Body of pancreas (tissue), 4 donors: ENCODE data around the gene PRPSAP1.

Experiments used
- POLR2A ChIP-seq, 3 donors: fragments of 450-650 bp; IDR thresholded peaks; one replicate each; pipeline ENCODE4 v1.6.1; 2016; ENCODE audit warnings: antibody characterized with exemption in 3 of 3, mild to moderate bottlenecking in 2 of 3
- TF ChIP-seq, protein P1 (sequence below), 7 experiments: fragments of 450-650 bp in 4 of 7; fragments of 200-600 bp in 3 of 7; sonication (generic) in 3 of 7; IDR thresholded peaks; one replicate each; pipeline ENCODE4 v1.5.1; 2016 to 2019; ENCODE audit warnings: antibody characterized with exemption in 7 of 7

DNA sequence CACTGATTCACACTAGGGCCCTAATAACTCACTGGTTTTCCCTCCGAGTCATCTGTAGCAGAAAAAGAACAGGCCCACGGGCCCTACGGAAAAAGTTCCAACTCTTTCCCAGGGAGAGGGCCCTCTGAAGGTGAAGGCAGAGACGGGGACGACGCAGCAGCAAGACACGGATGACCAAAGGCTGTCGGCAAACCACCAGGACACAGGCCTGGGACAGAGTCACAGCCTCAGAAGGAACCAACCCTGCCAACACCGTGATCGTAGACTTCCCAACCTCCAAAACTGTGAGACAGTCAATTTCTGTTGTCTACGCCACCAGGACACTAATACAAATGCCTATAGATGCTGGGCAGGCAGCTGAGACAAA is 25.5 kb upstream of the PRPSAP1 start:
- TF ChIP-seq, protein P1, sequence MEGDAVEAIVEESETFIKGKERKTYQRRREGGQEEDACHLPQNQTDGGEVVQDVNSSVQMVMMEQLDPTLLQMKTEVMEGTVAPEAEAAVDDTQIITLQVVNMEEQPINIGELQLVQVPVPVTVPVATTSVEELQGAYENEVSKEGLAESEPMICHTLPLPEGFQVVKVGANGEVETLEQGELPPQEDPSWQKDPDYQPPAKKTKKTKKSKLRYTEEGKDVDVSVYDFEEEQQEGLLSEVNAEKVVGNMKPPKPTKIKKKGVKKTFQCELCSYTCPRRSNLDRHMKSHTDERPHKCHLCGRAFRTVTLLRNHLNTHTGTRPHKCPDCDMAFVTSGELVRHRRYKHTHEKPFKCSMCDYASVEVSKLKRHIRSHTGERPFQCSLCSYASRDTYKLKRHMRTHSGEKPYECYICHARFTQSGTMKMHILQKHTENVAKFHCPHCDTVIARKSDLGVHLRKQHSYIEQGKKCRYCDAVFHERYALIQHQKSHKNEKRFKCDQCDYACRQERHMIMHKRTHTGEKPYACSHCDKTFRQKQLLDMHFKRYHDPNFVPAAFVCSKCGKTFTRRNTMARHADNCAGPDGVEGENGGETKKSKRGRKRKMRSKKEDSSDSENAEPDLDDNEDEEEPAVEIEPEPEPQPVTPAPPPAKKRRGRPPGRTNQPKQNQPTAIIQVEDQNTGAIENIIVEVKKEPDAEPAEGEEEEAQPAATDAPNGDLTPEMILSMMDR (IDR thresholded peaks at IDR 0.05), result no peak
- no peak for TF ChIP-seq POLR2A (IDR thresholded peaks at IDR 0.05)
